Stimulated activated naive CD4-positive, alpha-beta T cell treated with Interleukin-2 at 50 U/mL for 16 hours (primary cell): Measurements from ENCODE around the gene FOXP2.
"Not testable (repeated sequence)": the region's sequence is repeated elsewhere in the genome, so short reads cannot be mapped to it uniquely, and the experiment has no call there.

Experiments
- DNase-seq: peaks from one replicate; lab custom pipeline; 2025; lab: John Stamatoyannopoulos, UW

Gene FOXP2

GRCh38 chr7:114590298-114590697 lies 175.7 kb downstream of the FOXP2 start:
- no peak for DNase-seq

GRCh38 chr7:114598946-114599345 lies 184.3 kb downstream of the FOXP2 start:
- DNase-seq = no peak

GRCh38 chr7:114606100-114606499 lies 191.5 kb downstream of the FOXP2 start:
- DNase-seq = no peak

- DNase-seq = not testable (repeated sequence)
These were observed 194.2 kb downstream of the FOXP2 start for GRCh38 chr7:114608822-114609221.

GRCh38 chr7:114620208-114620607 lies 205.6 kb downstream of the FOXP2 start:
- no peak for DNase-seq

- DNase-seq = no peak
These were observed 207.6 kb downstream of the FOXP2 start for GRCh38 chr7:114622221-114622620.

GRCh38 chr7:114623146-114623545 lies 208.5 kb downstream of the FOXP2 start:
- no peak for DNase-seq

- no peak for DNase-seq
These were observed 212.6 kb downstream of the FOXP2 start for GRCh38 chr7:114627231-114627630.

GRCh38 chr7:114628362-114628761 lies 213.7 kb downstream of the FOXP2 start:
- DNase-seq = no peak

- DNase-seq = no peak
These were observed 215.1 kb downstream of the FOXP2 start for GRCh38 chr7:114629762-114630161.

GRCh38 chr7:114630201-114630990 lies 215.8 kb downstream of the FOXP2 start:
- DNase-seq = no peak

GRCh38 chr7:114631249-114631822 lies 216.7 kb downstream of the FOXP2 start:
- no peak for DNase-seq

- DNase-seq = no peak
These were observed 224.8 kb downstream of the FOXP2 start for GRCh38 chr7:114639451-114639850.

- DNase-seq = no peak
These were observed 229.8 kb downstream of the FOXP2 start for GRCh38 chr7:114644455-114644854.

- DNase-seq = no peak
These were observed 230.8 kb downstream of the FOXP2 start for GRCh38 chr7:114645451-114645850.

GRCh38 chr7:114647518-114647917 lies 232.9 kb downstream of the FOXP2 start:
- DNase-seq = no peak

GRCh38 chr7:114648117-114648516 lies 233.5 kb downstream of the FOXP2 start:
- DNase-seq = no peak

GRCh38 chr7:114648680-114649079 lies 234.1 kb downstream of the FOXP2 start:
- DNase-seq = no peak

GRCh38 chr7:114649689-114650088 lies 235.1 kb downstream of the FOXP2 start:
- DNase-seq = no peak

- no peak for DNase-seq
These were observed 235.9 kb downstream of the FOXP2 start for GRCh38 chr7:114650491-114650890.

GRCh38 chr7:114652041-114652440 lies 237.4 kb downstream of the FOXP2 start:
- no peak for DNase-seq

GRCh38 chr7:114653364-114654088 lies 238.9 kb downstream of the FOXP2 start:
- DNase-seq = no peak

- no peak for DNase-seq
These were observed 241.9 kb downstream of the FOXP2 start for GRCh38 chr7:114656466-114656865.
